SIG-M5 treated with dmso at 0.1 percent for 504 hours (cell line): ENCODE data around the gene TRIM8.
A peak's percentile ranks its signal among the peaks of the same experiment; 100 is the strongest.

Experiments
- DNase-seq: peaks from one replicate; lab custom pipeline; 2025; ENCODE audit not compliant: unreplicated experiment; lab: John Stamatoyannopoulos, UW

The TRIM8 gene

DNA sequence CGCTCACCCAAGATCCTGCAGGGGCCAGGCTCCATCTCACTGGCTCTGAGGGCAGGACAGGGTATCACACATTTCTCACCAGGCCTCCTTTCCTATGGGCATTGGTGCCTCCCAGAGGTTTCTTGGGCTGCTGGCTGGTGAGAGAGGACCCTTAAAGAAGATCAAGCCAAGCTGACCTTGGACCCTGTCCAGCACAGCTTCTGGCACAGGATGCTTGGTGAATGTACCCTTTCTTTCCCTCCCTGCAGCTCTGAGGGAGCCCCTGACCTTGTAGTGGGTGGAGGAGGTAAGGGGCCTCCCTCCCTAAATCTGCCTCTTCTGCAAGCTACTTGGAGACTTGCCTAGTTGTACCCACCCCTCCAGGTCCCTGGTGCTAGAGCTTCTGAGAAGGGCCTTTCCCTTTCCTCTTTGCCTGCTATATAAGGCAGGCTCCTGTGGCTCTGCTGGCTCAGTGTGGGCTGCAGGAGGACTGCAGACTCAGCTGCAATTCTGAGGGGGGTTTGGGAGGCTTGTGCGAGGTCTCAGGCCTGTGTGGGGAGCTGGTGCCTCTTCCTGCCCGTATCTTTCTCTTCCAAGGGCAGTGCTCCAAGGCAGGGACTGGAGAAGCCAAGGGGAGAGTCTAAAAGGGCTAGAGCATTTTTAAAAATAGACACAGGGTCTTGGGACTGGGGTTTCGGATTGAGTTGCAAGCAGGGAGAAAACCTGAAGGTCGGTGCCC, 11.7 kb upstream of the TRIM8 start:
- DNase-seq, result peak; percentile 53

DNA sequence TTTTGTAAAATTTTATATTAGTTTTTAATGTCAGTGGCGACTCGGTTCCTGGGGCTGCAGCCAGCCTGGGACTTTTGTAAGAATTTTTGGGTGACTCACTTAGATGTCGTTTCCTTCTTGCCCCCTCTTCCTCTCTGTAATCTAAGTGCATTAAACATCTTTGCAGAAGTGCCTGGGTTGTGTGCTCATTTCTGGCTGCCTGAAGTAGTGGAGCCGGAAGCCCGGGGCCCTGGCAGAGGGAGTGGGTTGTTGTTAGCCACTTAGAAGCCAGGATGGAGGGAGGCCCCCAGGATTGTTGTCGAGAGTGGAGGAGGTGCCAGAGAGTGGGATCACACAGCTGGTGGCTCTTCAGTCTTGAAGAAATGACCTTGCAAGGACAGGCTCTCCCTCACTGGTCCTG, 11.0 kb upstream of the TRIM8 start:
- peak; percentile 95 for DNase-seq

GRCh38 chr10:102633848-102634247, 10.4 kb upstream of the TRIM8 start:
- no peak for DNase-seq

DNA sequence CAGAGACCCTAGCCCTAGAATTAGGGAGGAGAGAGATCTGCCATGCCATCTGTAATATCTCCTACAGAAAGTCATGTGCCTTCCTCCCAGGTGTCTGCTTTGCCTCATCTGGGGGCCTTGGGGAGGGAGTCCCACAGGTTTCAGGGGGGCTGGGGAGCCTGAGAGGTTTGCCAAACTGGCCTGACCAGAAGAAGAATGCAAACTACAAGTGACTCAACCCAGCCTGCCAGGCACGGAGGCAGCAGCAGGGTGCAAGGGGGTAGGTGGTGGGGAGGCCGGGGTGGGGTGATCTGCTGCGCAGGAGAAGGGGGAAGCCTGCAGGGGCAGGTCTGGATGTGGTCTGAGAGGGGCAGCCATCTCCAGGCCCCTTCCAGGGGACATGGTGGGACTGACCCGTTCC, 9.6 kb upstream of the TRIM8 start:
- no peak for DNase-seq

GRCh38 chr10:102635377-102635776, 8.9 kb upstream of the TRIM8 start:
- DNase-seq, result no peak

DNA sequence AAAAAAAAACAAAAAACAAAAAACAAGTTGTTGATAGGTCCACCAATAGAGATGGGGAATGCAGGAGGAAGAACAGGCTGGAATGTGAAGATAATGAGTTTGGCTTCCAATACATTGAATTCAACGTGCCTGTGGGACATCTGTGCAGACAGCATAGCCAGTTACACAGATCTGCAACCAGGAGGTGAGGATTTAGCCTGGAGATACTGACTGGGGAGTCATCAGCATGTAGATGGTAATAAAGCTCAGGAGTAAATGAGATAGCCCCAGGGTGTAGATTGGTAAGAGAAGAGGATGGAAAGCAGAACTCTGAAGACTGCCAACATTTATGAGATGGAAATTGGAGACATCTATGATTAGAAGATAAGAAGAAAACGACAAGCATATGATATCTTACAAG, 4.7 kb upstream of the TRIM8 start:
- DNase-seq, result no peak

DNA sequence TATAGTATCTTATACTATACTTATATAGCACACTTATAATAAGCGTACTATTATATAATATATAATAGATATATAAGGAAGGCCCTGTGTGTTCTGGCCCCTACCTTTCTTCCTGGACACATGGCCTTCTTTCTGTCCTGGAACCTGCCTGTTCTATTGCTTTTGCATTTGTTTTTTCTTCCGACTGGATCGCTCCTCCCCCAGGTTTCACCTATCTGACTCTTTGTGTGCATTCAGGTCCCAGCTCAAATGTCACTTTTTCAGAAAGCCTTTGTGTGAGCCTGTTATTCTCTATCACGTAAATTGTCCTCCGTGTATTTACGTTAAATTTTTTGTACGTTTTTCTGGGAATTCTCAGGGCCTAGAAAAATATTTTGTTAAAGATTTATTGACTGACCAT, 2.9 kb upstream of the TRIM8 start:
- no peak for DNase-seq

DNA sequence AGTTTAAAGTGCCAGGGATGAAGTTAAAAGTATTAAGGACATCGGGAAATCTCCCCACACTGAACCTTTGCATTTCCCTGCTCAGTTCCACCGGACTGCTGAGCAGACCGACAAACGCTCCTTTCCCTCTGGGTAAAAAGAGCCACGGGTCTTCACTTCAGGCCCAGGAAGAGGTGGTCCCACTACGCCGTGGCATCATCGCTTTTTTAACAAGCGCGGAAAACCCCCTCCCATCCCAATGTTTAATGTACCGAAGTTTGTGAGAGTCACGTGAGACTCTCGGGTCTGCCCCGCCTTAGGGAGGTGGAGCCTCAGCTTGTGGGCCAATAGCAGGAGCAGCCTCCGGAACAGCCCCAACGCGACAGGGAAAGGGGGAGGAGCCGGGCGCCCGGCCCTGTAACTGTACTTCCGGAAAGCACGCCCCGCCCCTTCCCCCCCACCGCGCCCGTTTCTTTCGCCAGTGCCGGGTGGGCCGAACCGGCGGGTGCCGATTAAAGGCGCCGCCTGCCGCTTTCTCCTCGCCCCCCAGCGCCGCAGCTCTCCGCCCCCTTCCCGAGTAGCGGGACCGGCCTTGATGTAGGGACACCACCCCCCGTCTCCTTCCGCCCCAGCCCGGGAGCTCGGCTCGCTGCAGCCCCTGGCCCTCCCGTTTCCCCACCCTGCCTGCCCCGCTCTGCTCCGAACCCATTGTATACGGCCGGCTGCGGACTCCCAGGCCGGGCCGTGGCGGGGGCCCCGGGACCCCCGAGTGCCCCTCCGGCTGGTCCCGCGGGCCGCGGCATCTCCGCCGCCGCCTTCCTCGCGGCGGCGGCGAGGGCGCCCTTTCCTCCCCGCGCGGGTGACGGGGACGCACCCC, 2.2 kb upstream of the TRIM8 start:
- DNase-seq, result peak; percentile 94

DNA sequence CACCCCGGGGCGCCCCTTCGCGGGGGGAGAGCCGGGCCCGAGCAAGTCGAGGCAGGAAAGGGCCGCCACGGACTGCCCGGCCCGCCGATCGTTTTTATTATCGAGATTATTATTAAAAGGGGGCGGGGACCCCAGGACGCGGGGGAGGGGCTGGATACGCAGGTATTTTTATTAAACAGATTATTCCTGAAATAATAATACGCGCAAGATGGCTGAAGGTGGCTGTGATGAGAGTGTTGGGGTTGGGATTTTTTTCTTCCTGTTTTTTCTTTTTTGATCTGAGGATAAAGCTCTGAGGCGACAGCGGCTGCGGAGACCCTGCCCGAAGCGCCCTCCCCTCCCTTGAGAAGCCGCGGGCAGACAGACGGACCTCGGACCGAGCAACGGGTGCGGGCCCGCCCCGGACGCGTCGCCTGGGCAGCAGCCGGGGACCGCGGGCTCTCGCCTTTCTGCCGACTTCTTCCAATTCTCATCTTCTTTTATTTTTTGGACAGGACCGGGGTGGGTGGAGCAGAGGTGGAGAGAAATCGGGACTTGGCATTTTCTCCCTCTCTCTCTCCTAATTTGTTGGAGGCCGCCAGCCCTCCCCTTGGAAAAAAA, 1.4 kb upstream of the TRIM8 start:
- DNase-seq, result peak; percentile 38

DNA sequence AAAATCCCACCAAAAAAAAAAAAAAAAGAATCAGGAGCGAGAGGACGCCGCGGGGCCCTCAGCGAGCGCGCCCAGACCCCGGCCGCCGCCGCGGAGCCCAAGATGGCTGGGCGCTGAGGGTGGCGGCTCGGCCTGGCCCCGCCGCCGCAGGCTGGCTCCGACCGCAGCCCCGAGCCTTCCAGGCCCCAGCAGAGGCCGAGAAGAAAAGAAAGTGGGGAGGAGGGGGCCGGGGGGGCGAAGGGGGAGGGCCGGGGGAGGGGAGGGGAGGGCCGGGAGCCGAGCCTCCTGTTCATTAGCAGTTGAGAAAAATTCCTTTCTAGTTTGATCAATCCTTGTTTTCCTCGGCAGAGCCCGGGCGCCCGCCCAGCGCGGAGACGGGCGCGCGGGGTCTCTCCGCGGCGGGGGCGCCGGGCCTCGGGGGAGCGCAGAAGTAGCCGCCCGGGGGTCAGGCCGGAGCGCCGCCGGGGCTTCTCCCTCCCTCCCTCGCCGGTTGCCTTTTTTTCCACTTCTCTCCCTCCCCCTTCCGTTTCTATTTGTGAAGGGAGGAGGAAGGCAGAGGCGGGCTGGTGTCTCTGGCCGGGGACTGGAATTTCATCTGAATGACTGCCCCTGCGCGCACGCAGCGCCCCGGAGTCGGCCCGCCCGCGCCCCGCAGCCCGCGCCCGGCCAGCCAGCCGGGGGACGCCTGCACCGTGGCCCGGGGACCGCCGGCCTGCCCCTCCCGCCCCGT, 778 bp upstream of the TRIM8 start:
- peak; percentile 76 for DNase-seq

DNA sequence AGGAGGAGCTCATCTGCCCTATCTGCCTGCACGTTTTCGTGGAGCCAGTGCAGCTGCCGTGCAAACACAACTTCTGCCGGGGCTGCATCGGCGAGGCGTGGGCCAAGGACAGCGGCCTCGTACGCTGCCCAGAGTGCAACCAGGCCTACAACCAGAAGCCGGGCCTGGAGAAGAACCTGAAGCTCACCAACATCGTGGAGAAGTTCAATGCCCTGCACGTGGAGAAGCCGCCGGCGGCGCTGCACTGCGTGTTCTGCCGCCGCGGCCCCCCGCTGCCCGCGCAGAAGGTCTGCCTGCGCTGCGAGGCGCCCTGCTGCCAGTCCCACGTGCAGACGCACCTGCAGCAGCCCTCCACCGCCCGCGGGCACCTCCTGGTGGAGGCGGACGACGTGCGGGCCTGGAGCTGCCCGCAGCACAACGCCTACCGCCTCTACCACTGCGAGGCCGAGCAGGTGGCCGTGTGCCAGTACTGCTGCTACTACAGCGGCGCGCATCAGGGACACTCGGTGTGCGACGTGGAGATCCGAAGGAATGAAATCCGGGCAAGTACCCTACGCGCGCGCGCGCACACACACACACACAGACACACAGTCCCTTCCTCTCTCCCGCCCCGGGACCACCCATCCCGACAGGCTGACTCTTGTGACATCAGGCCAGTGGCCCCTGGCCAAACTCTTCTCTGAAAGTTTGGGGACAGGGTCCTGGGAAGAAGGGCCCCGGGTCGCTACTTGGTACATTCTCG, 538 bp downstream of the TRIM8 start:
- DNase-seq, result peak; percentile 47

DNA sequence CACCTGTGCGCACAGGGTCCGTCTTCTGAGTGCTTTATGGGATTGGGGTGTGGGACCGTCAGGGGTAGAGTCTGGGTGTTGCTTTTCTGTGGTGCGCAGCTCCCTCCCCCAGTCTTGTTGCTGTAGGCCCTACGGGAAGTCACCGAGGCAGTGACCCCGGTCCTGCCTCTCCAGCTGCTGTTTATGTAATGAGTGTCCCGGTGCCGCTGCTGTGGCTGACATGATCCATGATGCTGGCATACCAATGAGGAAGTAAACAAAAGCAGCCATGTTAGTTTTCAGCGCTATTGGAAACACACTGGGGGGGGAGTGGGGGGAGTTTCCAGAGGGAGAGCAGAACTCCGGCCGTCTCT, 1.1 kb downstream of the TRIM8 start:
- peak; percentile 78 for DNase-seq

DNA sequence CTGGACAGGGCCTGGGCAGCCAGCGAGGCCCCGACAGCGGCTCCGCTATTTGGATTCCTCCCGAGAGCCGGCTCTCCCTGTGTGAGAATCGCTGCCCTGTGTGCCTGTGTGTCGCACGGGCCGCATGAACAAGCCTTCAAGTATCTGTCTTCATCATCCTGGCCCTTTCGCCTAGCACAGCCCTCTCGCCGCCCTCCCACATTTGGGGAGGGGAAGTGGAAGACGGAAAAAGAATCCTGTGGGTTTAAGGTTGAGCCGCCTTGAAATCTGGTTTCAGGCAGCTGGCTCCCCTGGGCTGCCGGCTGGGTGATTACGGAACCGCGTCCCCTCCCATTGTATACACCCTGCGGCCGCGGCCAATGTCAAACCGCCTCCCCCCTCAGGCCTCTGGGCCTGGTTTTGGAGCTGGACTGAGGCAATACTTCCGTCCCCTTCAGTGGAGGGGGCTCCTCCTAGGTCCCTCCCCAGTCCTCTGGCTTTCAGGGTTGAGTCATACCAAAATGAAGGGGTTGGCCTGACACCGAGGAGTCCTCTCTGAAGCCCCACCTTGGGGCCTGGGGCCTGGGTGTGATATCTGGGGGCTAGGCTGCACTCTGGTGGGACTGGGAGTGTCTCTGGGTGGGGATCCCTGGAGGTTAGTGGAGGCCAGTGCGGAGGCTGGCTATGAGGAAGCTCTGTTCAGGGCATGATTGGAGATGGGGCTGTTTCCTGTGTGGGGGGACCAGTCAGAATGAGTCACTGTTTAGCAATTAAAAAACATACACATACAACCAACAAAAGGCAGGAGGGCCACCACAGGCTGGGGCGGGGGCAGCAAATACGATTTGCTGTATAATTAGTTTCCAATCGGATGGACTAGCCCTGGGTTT, 1.7 kb downstream of the TRIM8 start:
- peak; percentile 95 for DNase-seq

GRCh38 chr10:102646610-102647442, 2.5 kb downstream of the TRIM8 start:
- no peak for DNase-seq

DNA sequence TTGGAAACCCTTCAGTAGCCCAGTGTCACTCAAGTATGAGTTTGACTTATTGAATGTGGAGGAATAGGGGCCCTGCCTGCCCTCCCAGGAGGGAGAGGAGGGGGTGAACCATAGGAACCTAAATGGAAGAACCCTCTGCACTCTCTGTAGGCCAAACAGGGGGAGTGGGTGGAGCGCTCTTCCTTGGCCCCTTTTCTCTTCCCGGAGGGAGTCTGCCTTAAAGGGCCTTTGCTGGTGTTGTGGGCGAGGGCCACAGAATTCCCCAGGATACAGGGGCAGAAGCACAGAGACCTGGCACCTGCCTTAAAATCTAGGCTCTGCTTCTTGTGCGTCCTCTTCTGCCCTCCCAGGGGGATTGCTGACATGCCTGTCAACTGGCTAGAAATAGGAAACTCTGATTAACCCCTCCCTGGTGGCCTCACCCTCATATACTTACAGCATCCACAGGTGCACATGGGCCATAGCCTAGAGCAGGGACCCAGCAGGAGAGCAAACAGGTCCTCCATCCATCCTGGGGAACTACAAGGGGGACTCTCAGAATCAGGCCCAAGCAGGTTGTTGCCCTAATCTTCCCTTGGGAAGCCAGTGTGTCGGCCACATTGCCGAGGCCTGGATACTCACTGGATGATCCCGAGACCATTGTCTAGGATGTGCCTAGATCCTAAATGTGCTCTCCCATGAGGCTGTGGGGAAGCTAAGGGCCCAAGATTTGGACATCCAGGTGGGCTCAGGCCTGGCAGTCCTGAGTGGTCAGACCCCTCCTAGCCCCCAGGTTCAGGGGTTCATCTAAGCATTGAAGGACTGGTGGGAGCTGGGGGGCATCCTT, 3.4 kb downstream of the TRIM8 start:
- DNase-seq, result no peak

DNA sequence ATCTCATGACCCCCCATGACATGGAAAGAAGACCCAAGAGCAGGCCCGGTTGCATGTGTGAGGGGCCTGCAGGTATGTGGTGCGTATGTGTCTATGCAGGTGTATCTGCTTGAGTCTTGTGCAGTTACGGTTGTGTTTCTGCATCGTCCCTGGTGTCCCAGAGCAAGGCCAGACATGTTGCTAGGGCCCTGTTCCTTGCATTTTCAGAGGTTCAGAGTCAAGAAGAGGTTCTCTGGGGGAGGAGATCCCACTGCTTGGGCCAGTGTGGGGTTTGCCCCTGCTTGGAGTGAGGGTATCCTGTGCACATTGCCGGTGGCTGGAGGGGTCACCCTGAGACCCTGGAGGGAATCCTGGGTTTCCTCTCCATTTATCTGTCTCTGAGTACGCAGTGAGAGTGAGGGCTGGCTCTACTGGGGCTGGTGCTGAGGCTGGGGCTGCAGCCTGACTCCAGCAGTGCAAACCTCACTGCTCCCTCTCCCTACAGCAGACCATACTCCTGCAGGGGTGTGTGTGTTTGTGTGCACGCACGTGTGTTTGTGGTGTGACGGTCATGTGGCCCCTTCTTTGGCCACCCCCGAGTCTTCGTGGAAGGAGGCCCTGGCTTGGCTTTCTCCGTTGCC, 4.1 kb downstream of the TRIM8 start:
- DNase-seq, result no peak

- no peak for DNase-seq
These were observed 4.9 kb downstream of the TRIM8 start for GRCh38 chr10:102648889-102649796.
